Right hindlimb (tissue), 1 donor: ENCODE data around the gene RASA4.
"Not testable (repeated sequence)": the region's sequence is repeated elsewhere in the genome, so short reads cannot be mapped to it uniquely, and the experiment has no call there.

ENCODE experiments used
- DNase-seq: peaks from one replicate; pipeline ENCODE4 v3.0.0-alpha.2; 2018

Gene RASA4

GRCh38 chr7:102542083-102542482 is 74.5 kb downstream of the RASA4 start:
- DNase-seq: not testable (repeated sequence)

DNA sequence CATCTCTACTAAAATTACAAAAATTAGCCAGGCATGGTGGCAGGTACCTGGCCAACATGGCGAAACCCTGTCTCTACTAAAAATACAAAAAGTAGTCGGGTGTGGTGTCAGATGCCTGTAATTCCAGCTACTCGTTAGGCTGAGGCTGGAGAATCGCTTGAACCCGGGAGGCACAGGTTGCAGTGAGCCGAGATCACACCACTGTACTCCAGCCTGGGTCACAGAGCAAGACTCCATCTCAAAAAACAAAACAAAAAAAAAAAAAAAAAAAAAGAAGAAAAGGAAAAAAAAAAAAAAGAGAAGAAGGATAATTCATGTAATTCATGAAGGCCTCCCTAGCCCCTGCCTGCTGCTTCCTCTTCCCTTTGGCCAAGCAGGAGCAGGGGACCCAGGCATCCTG is 76.0 kb downstream of the RASA4 start:
- DNase-seq: not testable (repeated sequence)

GRCh38 chr7:102535062-102535615 is 81.4 kb downstream of the RASA4 start:
- DNase-seq: peak; percentile 16

DNA sequence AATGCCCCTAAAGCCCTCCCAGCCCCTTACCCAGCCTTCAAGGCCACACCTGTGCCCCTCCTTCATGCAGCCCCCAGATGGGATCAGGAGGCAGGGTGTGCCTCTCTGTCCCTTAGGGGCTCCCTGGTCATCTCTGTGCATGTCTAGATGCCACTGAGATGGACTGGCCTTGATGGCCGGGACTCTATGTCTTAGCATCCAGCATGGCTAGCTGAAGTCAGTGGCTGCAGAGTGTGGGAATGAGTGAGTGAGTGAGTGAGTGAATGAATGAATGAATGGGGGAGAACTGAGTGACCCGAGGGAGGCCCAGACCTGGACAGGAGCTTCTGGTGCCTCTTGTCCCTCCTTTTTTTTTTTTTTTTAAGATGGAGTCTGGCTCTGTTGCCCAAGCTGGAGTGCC is 84.4 kb downstream of the RASA4 start:
- DNase-seq: not testable (repeated sequence)

DNA sequence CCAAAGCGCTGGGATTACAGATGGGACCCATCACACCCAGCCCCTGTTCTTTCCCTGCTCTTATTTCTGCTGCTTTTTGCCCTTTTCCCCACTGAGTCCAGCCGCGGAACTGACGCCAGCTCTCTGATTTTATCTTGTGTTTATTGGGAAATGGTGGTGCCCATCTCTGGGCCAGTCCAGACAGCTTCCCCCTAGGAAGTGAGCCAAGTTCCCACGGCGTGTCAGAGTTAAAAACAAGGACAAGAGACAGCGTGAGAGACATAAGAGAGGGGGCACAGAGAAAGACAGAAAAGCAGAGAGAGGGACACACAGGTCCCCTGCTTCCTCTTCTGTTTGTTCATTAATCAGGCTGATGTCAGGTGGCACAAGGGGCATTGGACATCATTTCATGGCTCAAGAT is 85.0 kb downstream of the RASA4 start:
- not testable (repeated sequence) for DNase-seq

GRCh38 chr7:102527822-102528793 is 88.4 kb downstream of the RASA4 start:
- not testable (repeated sequence) for DNase-seq

DNA sequence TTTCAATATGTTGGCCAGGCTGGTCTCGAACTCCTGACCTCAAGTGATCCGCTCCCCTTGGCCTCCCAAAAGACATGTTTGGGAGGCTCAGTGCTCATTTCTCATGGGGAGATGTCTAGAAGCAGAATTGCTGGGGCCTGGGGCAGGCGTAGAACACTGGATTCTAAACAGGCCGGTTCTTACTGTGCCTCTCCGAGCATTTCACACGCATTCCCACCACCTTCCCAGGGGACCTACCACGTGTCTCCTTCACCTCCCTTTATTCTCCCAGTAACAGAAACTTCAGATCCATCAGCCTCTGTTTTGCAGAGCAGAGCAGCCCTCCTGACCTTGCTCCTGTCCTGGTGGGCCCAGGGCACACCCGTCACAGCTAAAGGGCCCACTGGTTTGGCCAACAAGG is 89.4 kb downstream of the RASA4 start:
- not testable (repeated sequence) for DNase-seq

DNA sequence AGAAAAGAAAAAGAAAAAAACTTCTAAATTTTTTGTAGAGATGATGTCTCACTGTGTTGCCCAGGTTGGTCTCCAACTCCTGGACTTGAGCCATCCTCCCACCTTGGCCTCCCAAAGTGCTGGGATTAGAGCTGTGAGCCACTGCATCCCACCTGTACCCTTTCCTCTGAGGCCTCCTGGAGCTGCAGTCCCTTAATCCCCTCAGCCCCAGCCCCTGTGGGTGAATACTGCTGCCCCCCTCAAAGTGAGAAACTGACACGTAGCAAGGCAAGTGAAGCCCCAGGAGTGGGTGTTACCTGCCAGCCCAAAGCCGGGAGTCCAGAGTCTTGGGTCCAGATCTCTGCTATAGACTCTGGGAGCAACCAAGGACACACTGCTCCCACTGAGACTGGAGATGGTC is 91.8 kb downstream of the RASA4 start:
- DNase-seq: not testable (repeated sequence)
